GM19239 (cell line): Measurements from ENCODE around the gene CNIH4.
"Not testable (repeated sequence)": the region's sequence is repeated elsewhere in the genome, so short reads cannot be mapped to it uniquely, and the experiment has no call there.

Source experiments
- DNase-seq: peaks from one replicate; pipeline ENCODE4 v3.0.0; 2011; ENCODE audit warnings: low spot score; ENCODE audit not compliant: insufficient read length
- FAIRE-seq: peaks from 2 replicates; lab custom pipeline; 2011; peaks lifted over from hg19 to GRCh38; lab: Jason Lieb, UNC

Gene CNIH4

DNA sequence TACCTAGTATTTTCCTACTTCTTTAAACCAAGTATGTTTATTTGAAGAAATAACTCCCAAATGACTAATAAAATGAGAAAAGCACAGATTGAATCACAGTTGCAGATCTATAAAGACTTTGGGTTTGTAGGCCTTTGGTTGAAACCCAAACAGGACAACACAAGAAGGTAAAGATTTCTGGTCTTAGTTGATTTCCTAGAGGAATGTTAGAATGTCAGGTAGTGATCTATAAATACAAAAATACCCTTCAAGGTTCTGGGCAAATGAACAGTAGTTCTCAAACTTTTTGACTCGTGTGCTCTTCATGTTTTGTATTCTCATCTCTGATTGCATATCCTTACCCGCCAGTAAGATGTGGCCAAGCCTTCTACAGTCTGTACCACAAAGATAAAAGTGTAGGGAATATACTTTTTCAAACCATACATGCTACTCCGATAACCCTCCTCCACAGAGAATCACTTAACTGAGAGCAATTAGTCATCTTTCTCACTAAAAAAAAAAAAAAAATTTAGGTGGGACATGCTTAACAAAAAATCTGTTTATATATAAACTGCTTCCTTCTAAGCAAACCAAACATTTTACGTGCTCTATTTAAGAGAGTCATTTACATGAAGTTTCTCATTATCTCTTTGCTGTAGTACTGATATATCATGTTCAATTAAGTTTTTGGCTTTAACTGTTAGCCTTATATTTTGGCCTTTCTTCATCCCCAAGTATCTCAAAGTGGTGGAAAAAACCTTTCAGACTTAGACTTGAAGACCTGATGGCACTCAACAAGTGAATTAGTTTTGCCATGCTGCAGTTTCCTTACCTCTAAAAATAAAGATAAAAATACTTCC lies 36.0 kb downstream of the CNIH4 start:
- FAIRE-seq (no peak), DNase-seq (no peak)

DNA sequence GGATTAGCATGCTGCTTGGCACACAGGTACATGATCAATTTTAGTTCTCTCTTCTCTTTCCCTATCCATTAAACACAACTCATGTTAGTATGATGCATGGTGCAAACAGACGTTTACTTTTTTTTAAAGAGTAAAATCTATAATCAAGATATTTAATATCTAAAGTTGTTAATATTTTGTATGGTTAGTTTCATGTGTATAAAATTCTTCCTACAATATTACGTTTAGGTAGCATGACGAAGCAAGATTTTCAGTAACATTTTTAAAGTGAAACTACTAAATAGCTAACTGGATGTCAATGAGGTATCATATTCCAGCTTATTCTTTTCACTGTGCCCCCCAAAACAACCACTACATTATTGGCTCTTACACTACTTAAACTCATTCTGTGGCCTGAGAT lies 36.6 kb downstream of the CNIH4 start:
- DNase-seq (no peak), FAIRE-seq (no peak)

DNA sequence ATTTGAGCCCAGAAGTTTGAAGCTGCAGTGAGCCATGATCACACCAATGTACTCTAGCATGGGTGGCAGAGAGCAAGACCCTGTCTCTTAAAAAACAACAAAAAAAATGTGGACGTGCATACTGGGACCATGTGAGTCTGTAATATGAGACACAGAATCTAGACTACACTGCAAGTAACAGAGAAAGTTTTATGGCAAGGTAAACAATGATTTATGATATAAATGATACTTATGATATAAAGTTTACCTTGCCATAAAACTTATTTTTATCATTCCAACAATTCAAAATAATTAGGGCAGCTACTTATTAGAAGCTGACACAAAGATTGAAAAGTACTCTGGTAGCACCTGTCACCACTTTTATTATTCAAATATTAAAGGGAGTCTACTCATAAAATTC lies 43.2 kb downstream of the CNIH4 start:
- FAIRE-seq (no peak), DNase-seq (no peak)

DNA sequence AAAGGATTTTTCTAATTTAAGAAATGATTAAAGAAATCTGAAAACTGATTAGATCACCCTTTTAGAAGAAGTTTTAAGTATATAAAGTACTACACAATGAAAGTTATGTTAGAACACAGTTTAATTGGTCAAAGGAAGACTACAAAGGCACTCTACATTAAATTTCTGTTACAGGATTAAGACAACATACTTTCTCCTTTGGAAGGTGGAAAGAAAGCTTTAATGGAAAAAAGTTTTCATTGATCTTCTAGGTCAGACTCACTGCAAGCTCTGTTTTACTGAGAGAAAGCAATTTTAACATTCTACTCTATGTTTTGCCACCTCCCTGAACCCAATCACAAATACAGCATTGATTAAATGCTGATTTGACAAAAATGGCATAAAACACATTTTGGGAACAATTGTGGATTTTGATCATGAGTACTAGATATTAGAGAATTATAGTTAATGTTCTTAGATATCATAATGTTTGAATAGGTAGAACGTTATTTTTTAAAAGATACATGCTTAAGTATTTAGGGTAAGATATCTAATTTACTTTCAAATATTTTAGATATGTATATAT lies 45.9 kb downstream of the CNIH4 start:
- DNase-seq (no peak), FAIRE-seq (no peak)

DNA sequence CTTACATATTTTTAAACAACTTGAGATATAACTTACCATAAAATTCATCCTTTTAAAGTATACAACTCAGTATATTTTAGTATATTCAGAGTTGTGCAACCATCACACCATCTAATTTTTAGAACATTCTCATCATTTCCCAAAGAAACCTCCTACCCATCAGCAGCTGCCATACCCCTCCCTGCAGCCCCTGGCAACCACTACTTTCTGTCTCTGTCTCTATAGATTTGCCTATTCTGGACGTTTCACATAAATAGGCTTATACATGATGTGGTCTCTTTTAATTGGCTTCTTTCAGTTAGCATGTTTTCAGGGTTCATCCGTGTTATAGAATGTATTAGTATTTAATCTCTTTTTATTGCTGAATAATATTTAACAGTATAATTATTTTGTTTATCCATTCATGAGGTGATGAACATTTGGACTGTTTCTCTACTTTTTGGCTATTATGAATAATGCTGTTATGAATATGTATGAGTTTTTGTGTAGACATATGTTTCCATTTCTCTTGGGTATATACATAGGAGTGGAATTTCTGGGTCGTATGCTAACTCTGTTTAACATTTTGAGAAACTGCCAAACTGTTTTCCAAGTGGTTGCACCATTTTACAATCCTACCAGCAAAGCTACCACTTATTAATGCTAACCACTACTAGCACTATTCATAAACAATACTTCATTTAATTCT lies 48.4 kb downstream of the CNIH4 start:
- FAIRE-seq (no peak), DNase-seq (no peak)

DNA sequence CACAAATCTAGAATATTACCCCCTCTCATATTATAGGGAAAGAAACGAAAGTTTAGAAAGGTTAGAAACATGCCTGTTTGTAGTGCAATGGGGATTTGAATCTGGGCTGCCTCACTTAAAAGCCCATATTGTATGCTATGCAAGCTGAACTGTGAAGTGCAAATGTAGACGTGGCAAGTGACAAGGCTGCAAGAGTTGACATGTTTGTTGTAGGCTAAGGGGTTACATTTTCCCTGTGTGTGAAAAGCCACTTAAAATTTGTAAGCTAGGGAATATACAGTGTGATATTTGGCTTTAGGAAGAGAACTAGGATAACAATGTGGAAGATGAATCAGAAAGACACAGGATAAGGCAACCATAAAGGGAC lies 48.9 kb downstream of the CNIH4 start:
- no peak for DNase-seq
- FAIRE-seq = peak; percentile 8

DNA sequence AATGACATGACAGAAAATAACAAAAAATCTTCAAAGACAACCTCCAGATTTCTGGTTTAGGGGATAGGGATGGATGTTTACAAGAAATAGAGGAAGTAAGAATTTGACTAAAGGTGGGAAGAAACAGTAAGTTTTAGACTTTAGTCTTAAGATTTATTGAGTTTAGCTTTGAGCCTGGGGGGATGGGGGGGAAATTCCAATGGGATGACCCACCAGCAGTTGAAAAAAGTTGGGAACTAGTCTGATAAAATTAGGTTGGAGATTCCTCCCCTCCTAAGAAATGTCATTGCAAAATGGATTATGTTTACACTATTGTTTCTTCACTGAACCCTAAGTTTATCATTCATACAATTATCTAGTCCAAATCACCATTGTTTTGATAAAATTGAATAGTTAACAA lies 49.5 kb downstream of the CNIH4 start:
- FAIRE-seq (no peak), DNase-seq (no peak)

DNA sequence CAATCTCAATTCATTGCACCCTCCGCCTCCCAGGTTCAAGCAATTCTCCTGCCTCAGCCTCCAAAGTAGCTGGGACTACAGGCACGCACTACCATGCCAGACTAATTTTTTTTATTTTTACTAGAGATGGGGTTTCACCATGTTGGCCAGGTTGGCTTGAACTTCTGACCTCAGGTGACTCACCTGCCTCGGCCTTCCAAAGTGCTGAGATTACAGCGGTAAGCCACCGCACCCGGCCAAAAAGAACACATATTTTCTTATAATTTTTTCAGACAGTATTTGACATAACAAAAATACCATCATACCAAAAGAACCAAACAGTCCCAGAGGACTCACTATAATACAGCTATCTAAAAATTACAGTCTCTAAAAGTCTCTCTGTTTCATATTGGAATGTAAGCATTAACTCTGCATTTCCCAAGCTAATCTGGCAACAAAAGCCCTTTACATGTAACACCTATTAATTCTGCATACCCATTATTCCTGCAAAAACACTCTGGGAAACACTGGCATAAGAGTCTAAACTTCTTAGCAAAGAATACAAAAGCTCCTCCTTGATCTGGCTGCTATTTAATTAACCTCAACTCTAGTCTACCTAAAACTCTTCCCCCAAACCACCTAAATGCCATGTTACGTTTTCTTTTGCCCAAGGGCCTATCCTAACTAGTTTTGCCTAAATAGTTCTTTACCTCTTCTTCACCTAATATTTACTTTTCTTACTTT lies 51.1 kb downstream of the CNIH4 start:
- DNase-seq (no peak), FAIRE-seq (no peak)

DNA sequence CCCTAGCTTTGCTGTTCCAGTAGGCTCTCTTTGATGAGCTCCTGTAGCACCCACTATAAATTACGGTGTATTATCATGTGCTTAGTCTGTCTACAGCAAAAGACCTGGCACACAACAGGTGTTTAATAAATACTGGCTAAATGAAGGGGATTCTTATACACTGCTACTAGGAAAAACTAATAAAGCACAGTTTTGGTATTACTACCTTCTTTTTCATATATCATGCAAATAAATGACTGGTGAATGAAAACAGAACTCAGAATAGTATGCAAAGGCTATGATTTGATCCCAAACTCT lies 51.6 kb downstream of the CNIH4 start:
- DNase-seq = no peak
- no peak for FAIRE-seq

DNA sequence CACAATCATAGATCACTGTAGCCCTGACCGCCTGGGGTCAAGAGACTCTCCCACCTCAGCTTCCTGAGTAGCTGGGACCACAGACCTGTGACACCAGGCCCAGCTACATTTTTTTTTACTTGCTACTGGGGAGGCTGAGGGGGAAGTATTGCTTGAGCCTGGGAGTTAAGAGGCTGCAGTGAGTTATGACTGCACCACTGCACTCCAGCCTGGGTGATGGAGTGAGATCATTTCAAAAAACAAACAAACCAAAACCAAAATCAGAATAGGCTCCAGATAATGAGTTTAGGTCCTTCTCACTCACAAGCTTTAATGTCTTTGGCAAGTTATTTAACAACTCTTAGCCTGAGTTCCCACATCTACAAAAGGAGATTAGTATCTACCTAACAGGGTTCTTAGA lies 55.1 kb downstream of the CNIH4 start:
- no peak for DNase-seq
- FAIRE-seq = no peak

DNA sequence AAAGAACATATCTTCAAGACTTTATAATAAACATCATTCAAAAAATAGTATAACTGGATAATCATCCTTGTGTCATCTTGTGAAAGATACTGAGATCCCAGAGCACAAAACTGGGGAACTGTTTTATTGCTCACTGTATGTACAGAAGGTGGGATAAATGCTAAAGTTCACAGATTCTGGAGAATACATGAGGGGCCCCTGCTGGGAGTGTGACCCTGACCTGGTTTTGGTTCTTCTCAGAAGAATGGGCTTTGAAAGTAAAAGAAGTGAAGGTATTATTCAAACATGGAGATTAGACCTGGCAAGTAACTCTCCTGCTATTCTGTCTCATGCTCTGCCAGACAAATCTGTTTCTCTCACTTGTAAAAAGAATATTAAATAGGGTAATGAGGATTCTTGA lies 63.4 kb downstream of the CNIH4 start:
- FAIRE-seq = no peak
- no peak for DNase-seq

DNA sequence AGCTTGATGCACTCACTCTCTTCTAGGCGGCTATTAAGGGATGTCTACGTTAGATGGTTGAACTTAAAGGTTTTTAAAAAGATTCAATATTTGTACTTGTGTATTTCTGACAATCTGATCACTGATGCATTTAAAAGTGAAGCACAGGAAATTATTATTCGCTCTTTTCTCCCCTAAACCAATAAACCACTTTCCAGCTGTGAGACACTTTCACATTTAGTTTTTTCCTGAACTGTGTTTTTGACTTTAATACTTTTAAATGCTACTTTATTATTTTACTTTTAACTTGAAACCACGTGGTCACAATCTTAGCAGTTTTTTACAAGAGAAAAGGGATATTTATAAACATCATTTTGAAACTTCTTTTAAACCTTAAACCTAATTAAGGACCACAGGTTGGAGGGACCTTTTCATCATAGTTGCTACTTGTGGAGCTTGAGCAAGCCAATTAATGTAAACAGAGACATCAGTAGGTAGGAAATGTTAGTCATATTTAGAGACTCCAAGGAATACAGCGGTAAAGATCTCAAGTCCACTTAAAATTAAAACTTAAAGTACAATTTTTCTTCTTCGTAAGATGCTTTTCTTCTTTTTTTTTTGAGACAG lies 68.7 kb downstream of the CNIH4 start:
- FAIRE-seq (peak; percentile 48), DNase-seq (no peak)

DNA sequence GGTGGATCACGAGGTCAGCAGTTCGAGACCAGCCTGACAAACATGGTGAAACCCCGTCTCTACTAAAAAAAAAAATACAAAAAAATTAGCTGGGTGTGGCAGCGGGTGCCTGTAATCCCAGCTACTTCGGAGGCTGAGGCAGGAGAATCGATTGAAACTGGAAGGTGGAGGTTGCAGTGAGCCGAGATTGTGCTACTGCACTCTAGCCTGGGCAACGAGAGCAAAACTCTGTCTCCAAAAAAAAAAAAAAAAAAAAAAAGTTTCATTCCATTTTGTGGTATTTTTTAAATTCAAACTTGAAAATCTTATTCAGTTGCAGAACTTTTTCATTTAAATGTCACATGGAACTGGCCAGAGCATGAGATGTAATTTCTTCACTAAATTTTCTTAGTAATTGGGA lies 70.2 kb downstream of the CNIH4 start:
- not testable (repeated sequence) for FAIRE-seq

DNA sequence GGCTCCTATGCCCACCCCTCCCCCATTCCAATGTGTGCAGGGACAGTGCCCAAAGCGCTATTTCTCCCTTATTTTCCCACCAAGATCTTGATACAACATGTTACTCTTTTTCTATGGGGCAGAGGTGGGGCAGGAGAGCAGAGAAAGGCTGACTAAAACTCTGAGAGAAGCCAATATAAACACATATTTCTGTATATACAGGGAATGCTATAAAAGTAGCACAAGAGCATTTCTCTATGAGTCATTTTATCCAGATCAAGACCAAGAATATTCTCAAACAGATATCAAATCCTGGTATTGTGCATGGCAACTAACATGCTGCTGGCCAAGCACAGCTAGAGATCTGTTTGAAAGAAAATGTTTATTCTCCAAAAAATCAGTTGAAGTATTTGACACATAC lies 70.7 kb downstream of the CNIH4 start:
- DNase-seq = no peak
- FAIRE-seq = peak; percentile 35

More for the DNA sequence above, 70.2 kb downstream of the CNIH4 start:
- DNase-seq = not testable (repeated sequence)

DNA sequence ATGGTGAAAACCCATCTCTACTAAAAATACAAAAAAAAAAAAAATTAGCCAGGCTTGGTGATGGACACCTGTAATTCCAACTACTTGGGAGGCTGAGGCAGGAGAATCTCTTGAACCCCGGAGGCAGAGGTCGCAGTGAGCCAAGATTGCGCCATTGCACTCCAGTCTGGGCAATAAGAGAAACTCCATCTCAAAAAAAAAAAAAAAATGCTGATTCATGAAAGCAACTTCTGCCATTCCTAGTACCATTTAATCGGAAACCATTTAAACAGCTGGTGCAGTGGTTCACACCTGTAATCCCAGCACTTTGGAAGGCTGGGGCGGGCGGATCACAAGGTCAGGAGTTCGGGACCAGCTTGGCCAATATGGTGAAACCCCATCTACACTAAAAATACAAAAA lies 72.0 kb downstream of the CNIH4 start:
- not testable (repeated sequence) for FAIRE-seq, DNase-seq
